Uterus (tissue), 2 donors: Measurements from ENCODE around the gene SUGCT.

Experiments used
- CTCF ChIP-seq, 4 experiments: fragments of 200-600 bp in 2 of 4; fragments of 450-650 bp in 2 of 4; sonication (generic) in 2 of 4; IDR thresholded peaks; one replicate each; pipeline ENCODE4 v1.5.1; 2016 to 2019; ENCODE audit warnings: antibody characterized with exemption in 4 of 4, mild to moderate bottlenecking in 2 of 4, moderate library complexity in 1 of 4
- POLR2A ChIP-seq, 2 donors: fragments of 450-650 bp; IDR thresholded peaks; one replicate each; pipeline ENCODE4 v1.6.1; 2016; ENCODE audit warnings: antibody characterized with exemption in 2 of 2, mild to moderate bottlenecking in 1 of 2, moderate library complexity in 1 of 2

GRCh38 chr7:40749877-40750276 is 615.1 kb downstream of the SUGCT start:
- no peak for TF ChIP-seq CTCF (IDR thresholded peaks at IDR 0.05)
- TF ChIP-seq POLR2A (IDR thresholded peaks at IDR 0.05): no peak
